Erythroblast (primary cell): ENCODE measurements around the gene KMT2D.

ENCODE experiments used
- DNase-seq, 2 experiments: peaks; one replicate each; lab custom pipeline; 2025; lab: John Stamatoyannopoulos, UW
- GATA1 ChIP-seq: IDR thresholded peaks from 2 replicates; pipeline ENCODE4 v1.6.1; 2011; ENCODE audit warnings: low read depth, mild to moderate bottlenecking, control low read depth, low read length, moderate library complexity
- POLR2A ChIP-seq: IDR thresholded peaks from 2 replicates; pipeline ENCODE4 v1.6.1; 2011; ENCODE audit warnings: mild to moderate bottlenecking, low read length

The KMT2D gene

GRCh38 chr12:49092816-49093406, 32.3 kb upstream of the KMT2D start:
- DNase-seq = no peak
- TF ChIP-seq GATA1 = no peak
- TF ChIP-seq POLR2A = no peak

- peak; percentile 28 to 45 for DNase-seq
- TF ChIP-seq POLR2A (no peak), GATA1 (no peak)
These were observed 31.7 kb upstream of the KMT2D start for GRCh38 chr12:49092086-49092815.

GRCh38 chr12:49091836-49092085, 31.2 kb upstream of the KMT2D start:
- no peak for DNase-seq
- TF ChIP-seq POLR2A = no peak
- TF ChIP-seq GATA1 = no peak

- TF ChIP-seq POLR2A (no peak), GATA1 (no peak)
- peak in 1 of 2 experiments; percentile 14 for DNase-seq
These were observed 30.7 kb upstream of the KMT2D start for GRCh38 chr12:49091056-49091835.

GRCh38 chr12:49089821-49090773, 29.5 kb upstream of the KMT2D start:
- DNase-seq = peak; percentile 58 to 63
- TF ChIP-seq GATA1 = no peak
- no peak for TF ChIP-seq POLR2A

- no peak for DNase-seq
- no peak for TF ChIP-seq GATA1
- TF ChIP-seq POLR2A = no peak
These were observed 28.3 kb upstream of the KMT2D start for GRCh38 chr12:49088932-49089330.

GRCh38 chr12:49088150-49088931, 27.7 kb upstream of the KMT2D start:
- no peak for TF ChIP-seq GATA1
- no peak for TF ChIP-seq POLR2A
- peak; percentile 93 to 96 for DNase-seq

- TF ChIP-seq POLR2A = no peak
- TF ChIP-seq GATA1 = no peak
- DNase-seq = no peak
These were observed 25.5 kb upstream of the KMT2D start for GRCh38 chr12:49086116-49086515.

- TF ChIP-seq GATA1 = no peak
- no peak for TF ChIP-seq POLR2A
- DNase-seq = no peak
These were observed 23.8 kb upstream of the KMT2D start for GRCh38 chr12:49084438-49084837.

GRCh38 chr12:49079793-49080192, 19.2 kb upstream of the KMT2D start:
- no peak for DNase-seq
- TF ChIP-seq GATA1 (no peak), POLR2A (no peak)

- no peak for DNase-seq
- TF ChIP-seq GATA1 (no peak), POLR2A (no peak)
These were observed 10.4 kb upstream of the KMT2D start for GRCh38 chr12:49070971-49071370.

- peak; percentile 99 for DNase-seq
- TF ChIP-seq GATA1 (no peak), POLR2A (peak; percentile 70)
These were observed 9.1 kb upstream of the KMT2D start, which contains the start of gene RHEBL1 for GRCh38 chr12:49069507-49070346. Gene RHEBL1, minus strand, starts transcription at chr12:49069979. Its CDS starts 194 bp downstream, at chr12:49069785.
